Ovary (tissue), 9 donors: ENCODE measurements around the gene KRTAP3-2. TPM values are rescaled to one million over a fixed set of nuclear protein-coding genes. Genes with fewer than 3 reads are reported as not detected.

Experiments used
- DNase-seq, 5 donors: peaks; one replicate each; pipeline ENCODE4 v3.0.0-alpha.2; 2019 to 2020
- H3K27ac ChIP-seq, 2 donors: fragments of 200-600 bp; one replicate each; pipeline versions ENCODE4 v1.5.1 to v1.8.0; 2019 to 2022
- H3K27me3 ChIP-seq: fragments of 200-600 bp; one replicate; pipeline ENCODE4 v1.8.0; 2022
- H3K36me3 ChIP-seq: fragments of 200-600 bp; sonication (generic); one replicate; pipeline ENCODE4 v1.5.1; 2019
- H3K4me1 ChIP-seq: one replicate; pipeline ENCODE4 v1.8.1; 2013; ENCODE audit warnings: mild to moderate bottlenecking, moderate library complexity; ENCODE audit not compliant: insufficient read depth
- H3K4me3 ChIP-seq: fragments of 200-600 bp; sonication (generic); one replicate; pipeline ENCODE4 v1.5.1; 2017
- H3K9me3 ChIP-seq, 2 donors: fragments of 200-600 bp in 1 of 2; sonication (generic) in 1 of 2; one replicate each; pipeline versions ENCODE4 v1.5.1 to v1.8.1; 2013 to 2019; ENCODE audit warnings: mild to moderate bottlenecking in 1 of 2, moderate library complexity in 1 of 2
- CTCF ChIP-seq, 3 donors: fragments of 450-650 bp in 2 of 3; fragments of 200-600 bp in 1 of 3; IDR thresholded peaks; one replicate each; pipeline versions ENCODE4 v1.5.1 to v1.8.0; 2016 to 2022; ENCODE audit warnings: antibody characterized with exemption in 3 of 3, mild to moderate bottlenecking in 1 of 3
- EP300 ChIP-seq: sonication (generic); formaldehyde crosslinking; IDR thresholded peaks from one replicate; pipeline ENCODE4 v1.6.1; 2017; ENCODE audit warnings: antibody characterized with exemption
- POLR2A ChIP-seq: fragments of 450-650 bp; IDR thresholded peaks from one replicate; pipeline ENCODE4 v1.6.1; 2017; ENCODE audit warnings: antibody characterized with exemption, mild to moderate bottlenecking, moderate library complexity
- WGBS, 3 donors: extraction: QIAGEN DNeasy Blood & Tissue Kit in 1 of 3; methylation state at CpG; one replicate each; pipeline versions ENCODE4 v1.1.5 to v1.1.7; 2013 to 2017; 5-methylcytosine and 5-hydroxymethylcytosine counted together
- intact Hi-C, 4 donors: fragments of 100-400 bp; cut with DNase I; formaldehyde crosslinking; loops; one replicate each; pipeline versions ENCODE4 v1.11.0 to v1.15.1; 2022 to 2023
- polyA plus RNA-seq, 2 donors: library from polyadenylated mRNA; stranded (reverse); fragments of 200-250 nt in 1 of 2; fragments of 350-450 nt in 1 of 2; fragmentation: Illumina TruSeq in 1 of 2; extraction: RNeasy Lipid Tissue Mini Kit (QIAGEN cat#74804) in 1 of 2; gene quantifications; one replicate each; pipeline ENCODE4 v1.2.3, GENCODE V29; 2013 to 2014
- total RNA-seq, 7 donors: library from RNA; depleted of rRNA in 2 of 7; stranded (reverse); fragments of >200 nt in 2 of 7; fragmentation: NEBNext Ultra II Directional in 3 of 7; extraction: Animal tissue kit (Norgen Biotek cat#: 25700) in 3 of 7; gene quantifications; one replicate each; pipeline versions ENCODE4 v1.1.0 to v1.2.4, GENCODE V29; 2016 to 2023
- donor health status: DM: no; HTN: no; CAD: no; lungs with moderate emphysema.
- donor health status: DM: no; HTN: no; CAD: no.
- donor health status: Bipolar disorder and iron deficiency.
- donor health status: DM: yes; HTN: yes; CAD: no.
- donor health status: DM: no; HTN: no; CAD: no.
- donor health status: DM: yes; HTN: yes; CAD: no.

The KRTAP3-2 gene
- total and polyA plus RNA-seq, 9 donors, result not detected

GRCh38 chr17:41008811-41009210, 9.1 kb upstream of the KRTAP3-2 start, which contains the start of gene KRTAP3-1:
KRTAP3-1 (minus strand) TSS chr17:41009128; CDS start chr17:41009074, 54 bp downstream.
- no peak within 1 kb of the TSS for H3K4me3 ChIP-seq
- no peaks in the 10 kb centered on the region for H3K9me3 ChIP-seq
- no peaks in the 10 kb centered on the region for H3K4me1 ChIP-seq
- H3K36me3 ChIP-seq, result no peaks in the 10 kb centered on the region
- intact Hi-C loops, result loop anchor here in 1 of 4 donors (10.0 kb wide), 1 partner anchor 1974 kb away; no protein-coding TSS in a partner anchor
- no peak within 1 kb of the TSS for H3K27ac ChIP-seq
- TF ChIP-seq EP300 (no peak), CTCF (IDR thresholded peaks at IDR 0.05) (no peak), POLR2A (no peak)
- WGBS, 3 donors, result 84 to 89% (median 86%) methylated on average over 8 of the region's 8 CpGs
- H3K27me3 ChIP-seq, result no peaks in the 10 kb centered on the region
- DNase-seq, result no peak

- H3K4me3 ChIP-seq, result no peak overlapping the region
- no peaks in the 10 kb centered on the region for H3K4me1 ChIP-seq
- DNase-seq, result no peak
Measured at GRCh38 chr17:41004397-41004796, 4.7 kb upstream of the KRTAP3-2 start.

DNA sequence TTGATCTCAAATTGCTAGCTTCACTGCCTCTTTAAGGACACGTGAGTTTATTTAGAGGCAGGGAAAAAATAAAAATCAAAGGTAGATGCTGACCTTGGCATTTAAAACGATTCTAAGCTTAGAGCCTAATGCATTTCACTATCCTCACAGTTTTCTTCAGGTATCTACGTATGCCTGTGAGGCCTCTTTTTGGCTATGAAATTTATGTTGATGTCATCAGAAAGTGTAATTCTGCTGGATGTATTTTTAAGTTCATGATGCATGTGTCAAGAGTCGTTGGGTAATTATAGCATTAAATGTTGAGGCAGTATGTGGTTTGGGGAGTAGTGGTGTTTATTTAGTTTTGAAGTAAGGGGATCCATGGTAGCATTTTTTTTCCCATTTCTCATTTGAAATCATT, 4.2 kb upstream of the KRTAP3-2 start:
- intact Hi-C loops, result loop anchor here in 1 of 4 donors (10.0 kb wide), 1 partner anchor 1969 kb away; no protein-coding TSS in a partner anchor
- H3K36me3 ChIP-seq, result no peaks in the 10 kb centered on the region
- no peak overlapping the region for H3K27ac ChIP-seq
- H3K9me3 ChIP-seq, result no peaks in the 10 kb centered on the region
- WGBS, 3 donors, result 49 to 52% (median 50%) methylated on average over 4 of the region's 4 CpGs
- DNase-seq, result no peak
- TF ChIP-seq CTCF (IDR thresholded peaks at IDR 0.05), result no peak
- TF ChIP-seq POLR2A, result no peak
- TF ChIP-seq EP300, result no peak
- no peaks in the 10 kb centered on the region for H3K27me3 ChIP-seq
- H3K4me1 ChIP-seq, result no peaks in the 10 kb centered on the region
- no peak overlapping the region for H3K4me3 ChIP-seq

More at GRCh38 chr17:41004397-41004796, 4.7 kb upstream of the KRTAP3-2 start:
- Histone ChIP-seq H3K9me3 (no peaks in the 10 kb centered on the region), H3K36me3 (no peaks in the 10 kb centered on the region), H3K27me3 (no peaks in the 10 kb centered on the region), H3K27ac (no peak overlapping the region)
- no peak for TF ChIP-seq CTCF (IDR thresholded peaks at IDR 0.05)
- no peak for TF ChIP-seq POLR2A
- no peak for TF ChIP-seq EP300
- 88 to 95% (median 95%) methylated on average over 3 of the region's 3 CpGs for WGBS, 3 donors
- intact Hi-C loops, result loop anchor here in 1 of 4 donors (10.0 kb wide), 1 partner anchor 1970 kb away; no protein-coding TSS in a partner anchor

DNA sequence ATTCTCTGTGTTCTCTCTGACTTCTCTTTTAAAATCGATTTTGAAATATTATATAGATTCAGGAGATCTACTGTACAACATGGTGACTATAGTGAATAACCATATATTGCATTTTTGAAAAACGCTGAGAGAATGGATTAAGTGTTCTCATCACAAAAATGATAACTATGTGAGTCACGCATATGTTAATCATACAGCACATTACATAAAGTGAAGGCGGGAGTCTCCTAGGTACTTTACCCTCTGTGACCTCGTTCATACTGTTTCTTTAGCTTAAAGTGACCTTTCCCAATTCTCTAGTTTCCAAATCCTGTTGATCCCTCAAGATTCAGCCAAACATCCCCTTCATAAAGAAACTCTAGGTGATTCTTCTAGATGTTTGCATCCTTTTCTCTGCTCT, 3.1 kb upstream of the KRTAP3-2 start:
- Histone ChIP-seq H3K36me3 (no peaks in the 10 kb centered on the region), H3K27ac (no peak overlapping the region), H3K27me3 (no peaks in the 10 kb centered on the region), H3K4me1 (no peaks in the 10 kb centered on the region), H3K4me3 (no peak overlapping the region), H3K9me3 (no peaks in the 10 kb centered on the region)
- intact Hi-C loops, result loop anchor here in 1 of 4 donors (10.0 kb wide), 1 partner anchor 1968 kb away; no protein-coding TSS in a partner anchor
- no peak for DNase-seq
- WGBS, 3 donors, result 58 to 61% (median 60%) methylated on average over 5 of the region's 5 CpGs
- no peak for TF ChIP-seq EP300
- no peak for TF ChIP-seq POLR2A
- no peak for TF ChIP-seq CTCF (IDR thresholded peaks at IDR 0.05)
